GM04504 (cell line): ENCODE results near the gene SPRED3.
"Not testable (repeated sequence)": the region's sequence is repeated elsewhere in the genome, so short reads cannot be mapped to it uniquely, and the experiment has no call there.

Experiments
- DNase-seq: peaks from one replicate; pipeline ENCODE4 v3.0.0-alpha.2; 2012; ENCODE audit warnings: low read depth

Gene SPRED3

GRCh38 chr19:38420935-38421334, 32.4 kb downstream of the SPRED3 start:
- DNase-seq, result no peak

GRCh38 chr19:38421856-38422255, 33.4 kb downstream of the SPRED3 start:
- no peak for DNase-seq

DNA sequence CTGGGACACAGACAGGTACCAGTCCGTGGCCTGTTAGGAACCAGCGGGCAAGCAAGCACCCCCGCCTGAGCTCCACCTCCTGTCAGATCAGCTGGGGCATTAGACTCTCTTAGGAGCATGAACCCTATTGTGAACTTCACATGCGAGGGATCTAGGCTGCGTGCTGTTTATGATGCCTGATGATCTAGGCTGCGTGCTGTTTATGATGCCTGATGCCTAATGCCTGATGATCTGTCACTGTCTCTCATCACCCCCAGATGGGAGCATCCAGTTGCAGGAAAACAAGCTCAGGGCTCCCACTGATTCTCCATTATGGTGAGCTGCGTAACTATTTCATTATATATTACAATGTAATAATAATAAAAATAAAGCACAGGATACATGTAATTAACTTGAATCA, 33.9 kb downstream of the SPRED3 start:
- DNase-seq, result no peak

DNA sequence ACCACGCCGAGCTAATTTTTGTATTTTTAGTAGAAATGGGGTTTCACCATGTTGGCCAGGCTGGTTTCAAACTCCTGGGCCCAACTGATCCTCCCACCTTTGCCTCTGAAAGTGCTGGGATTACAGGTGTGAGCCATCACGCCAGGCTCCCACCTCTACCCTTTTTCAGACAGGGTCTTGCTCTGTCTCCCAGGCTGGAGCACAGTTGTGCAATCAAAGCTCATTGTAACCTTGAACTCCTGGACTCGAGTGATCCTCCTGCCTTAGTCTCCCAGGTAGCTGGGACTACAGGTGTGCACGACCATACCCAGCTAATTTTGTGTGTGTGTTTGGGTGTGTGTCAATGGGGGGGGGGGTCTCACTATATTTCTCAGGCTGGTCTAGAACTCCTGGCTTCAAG, 35.8 kb downstream of the SPRED3 start:
- no peak for DNase-seq

DNA sequence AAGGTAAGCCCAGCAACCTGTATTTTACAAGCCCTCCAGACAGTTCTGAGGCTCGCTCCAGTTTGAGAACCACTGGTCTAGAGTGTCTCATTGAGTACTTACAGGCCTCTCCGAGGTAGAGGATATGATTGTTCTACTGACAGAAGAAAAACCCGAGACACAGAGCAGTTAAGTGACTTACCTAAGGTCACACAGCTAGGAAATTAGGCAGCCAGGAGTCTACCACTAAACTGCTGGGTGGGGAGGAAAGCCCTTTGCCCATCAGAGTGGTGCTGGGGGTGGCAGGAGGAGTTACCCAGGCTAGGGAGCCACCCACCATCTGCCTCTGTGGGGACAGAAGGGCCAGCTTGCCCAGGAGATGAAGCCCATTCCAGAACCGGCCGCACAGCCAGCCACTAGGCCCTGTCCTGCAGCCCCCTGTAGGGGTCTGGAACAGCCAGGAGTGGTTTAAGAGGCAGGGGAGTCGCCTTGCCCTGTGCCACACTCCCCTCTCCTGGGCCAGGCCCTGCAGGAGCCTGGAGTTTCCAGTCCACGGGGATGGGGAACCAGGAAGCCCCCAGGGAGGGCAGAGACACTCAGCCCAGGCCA, 36.8 kb downstream of the SPRED3 start:
- DNase-seq, result no peak

DNA sequence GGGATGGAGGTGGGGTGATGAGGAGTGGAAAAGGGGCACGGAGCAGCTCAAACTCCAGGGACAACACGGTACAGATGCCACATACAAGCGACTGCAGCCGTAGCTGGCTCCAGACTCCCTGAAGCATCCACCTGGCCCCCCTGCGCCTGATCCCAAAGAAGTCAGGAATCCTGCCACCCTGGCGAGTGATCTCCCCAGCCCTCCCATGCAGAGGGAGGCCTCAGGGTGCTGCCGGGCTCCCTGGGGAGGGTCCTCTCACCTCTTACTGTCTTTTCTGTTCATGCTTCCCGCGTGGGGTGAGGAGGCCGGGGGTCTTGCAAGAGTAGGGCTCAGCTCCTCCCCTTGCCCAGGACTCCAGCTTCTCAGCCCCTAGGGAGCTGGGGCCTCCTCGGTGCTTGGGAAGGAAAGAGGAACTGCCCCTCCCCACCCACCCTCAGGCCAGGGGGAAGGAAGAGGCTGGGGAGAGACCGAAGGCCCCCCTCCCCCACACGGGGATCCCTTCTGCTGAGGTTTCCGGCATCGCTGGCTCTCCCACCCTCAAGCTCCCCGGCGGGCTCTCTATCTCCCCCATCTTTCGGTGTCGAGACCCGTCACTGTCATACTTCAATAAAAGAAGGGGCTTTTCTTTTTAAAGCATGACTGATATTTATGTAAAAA, 37.4 kb downstream of the SPRED3 start, which contains the start of gene RASGRP4:
Gene RASGRP4 (minus strand): TSS at position 410 of the 657 bp plus-strand sequence. CDS start 128 bp downstream, at position 282.
- DNase-seq, result no peak

DNA sequence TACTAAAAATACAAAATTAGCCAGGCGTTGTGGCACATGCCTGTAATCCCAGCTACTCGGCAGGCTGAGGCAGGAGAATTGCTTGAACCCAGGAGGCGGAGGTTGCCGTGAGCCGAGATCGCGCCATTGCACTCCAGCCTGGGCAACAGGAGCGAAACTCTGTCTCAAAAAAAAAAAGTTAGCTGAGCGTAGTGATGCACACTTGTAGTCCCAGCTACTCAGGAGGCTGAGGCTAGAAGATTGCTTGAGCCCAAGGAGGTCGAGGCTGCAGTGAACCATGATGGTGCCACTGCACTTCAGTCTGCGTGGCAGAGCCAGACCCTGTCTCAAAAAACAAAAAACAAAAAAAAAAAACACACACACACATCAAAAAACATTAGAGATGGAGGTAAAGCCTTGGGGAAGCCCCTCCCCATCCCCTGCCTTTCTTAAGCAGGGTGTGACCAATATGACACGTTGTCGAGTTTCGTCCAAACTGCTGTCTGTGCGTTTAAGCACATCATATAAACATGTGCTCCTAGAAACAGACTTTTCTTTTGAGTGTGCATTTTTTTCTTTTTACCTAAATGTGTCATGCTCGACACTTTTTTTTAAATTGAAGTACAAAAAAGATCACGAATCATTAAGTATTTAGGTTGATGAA, 38.7 kb downstream of the SPRED3 start:
- DNase-seq, result not testable (repeated sequence)

GRCh38 chr19:38429055-38429810, 40.7 kb downstream of the SPRED3 start:
- no peak for DNase-seq

DNA sequence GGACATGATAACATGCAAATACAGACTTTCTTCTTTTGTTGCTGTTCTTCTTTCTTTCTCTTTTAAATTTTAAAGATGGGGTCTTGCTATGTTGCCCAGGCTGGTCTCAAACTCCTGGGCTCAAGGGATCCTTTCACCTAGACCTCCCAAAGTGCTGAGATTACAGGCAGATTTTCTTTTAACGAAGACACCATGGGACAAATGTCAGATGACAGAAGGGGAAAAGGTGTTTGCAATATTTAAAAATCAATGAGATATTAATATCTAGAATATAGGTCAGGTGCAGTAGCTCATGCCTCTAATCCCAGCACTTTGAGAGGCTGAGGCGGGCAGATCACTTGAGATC, 41.3 kb downstream of the SPRED3 start:
- no peak for DNase-seq

DNA sequence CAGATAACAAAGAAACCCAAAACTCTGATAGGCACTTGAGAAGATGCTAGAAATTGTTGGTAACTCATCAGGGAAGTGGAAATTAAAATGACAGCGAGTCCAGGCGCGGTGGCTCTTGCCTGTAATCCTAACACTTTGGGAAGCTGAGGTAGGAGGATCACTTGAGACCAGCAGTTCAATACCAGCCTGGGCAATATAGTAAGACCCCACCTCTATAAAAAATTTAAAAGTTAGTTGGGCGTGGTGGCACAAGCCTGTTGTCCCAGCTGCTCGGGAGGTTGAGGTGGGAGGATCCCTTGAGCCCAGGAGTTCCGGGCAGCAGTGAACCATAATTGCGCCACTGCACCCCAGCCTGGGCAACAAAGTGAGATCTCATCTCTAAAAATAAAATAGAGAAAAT, 42.4 kb downstream of the SPRED3 start:
- DNase-seq, result no peak

- DNase-seq, result no peak
These were observed 44.8 kb downstream of the SPRED3 start, which contains the start of gene RYR1 for GRCh38 chr19:38433268-38433733. Gene RYR1, plus strand, starts transcription at chr19:38433691. Its CDS starts 139 bp downstream, at chr19:38433830.

- no peak for DNase-seq
These were observed 46.1 kb downstream of the SPRED3 start for GRCh38 chr19:38434549-38435051.

GRCh38 chr19:38437295-38437694, 48.8 kb downstream of the SPRED3 start:
- DNase-seq, result no peak

DNA sequence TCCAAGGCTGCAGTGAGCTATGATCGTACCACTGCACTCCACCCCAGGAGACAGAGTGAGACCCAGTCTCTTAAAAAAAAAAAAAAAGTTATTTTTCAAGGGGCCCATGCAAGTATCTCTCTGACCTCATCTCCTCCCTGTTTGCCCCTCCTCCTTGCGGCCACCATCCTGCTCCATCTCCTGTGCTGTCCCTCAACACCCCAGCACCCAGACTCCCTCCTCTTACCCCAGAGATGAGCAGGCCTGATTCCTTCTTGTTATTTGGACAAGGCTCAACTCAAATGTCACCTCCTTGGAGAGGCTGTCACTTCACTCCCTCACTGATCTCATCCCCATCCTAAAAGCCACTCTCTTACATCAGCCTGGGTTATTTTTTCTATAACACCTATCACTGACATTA, 49.4 kb downstream of the SPRED3 start:
- DNase-seq, result no peak

- no peak for DNase-seq
These were observed 52.1 kb downstream of the SPRED3 start for GRCh38 chr19:38440592-38440991.

DNA sequence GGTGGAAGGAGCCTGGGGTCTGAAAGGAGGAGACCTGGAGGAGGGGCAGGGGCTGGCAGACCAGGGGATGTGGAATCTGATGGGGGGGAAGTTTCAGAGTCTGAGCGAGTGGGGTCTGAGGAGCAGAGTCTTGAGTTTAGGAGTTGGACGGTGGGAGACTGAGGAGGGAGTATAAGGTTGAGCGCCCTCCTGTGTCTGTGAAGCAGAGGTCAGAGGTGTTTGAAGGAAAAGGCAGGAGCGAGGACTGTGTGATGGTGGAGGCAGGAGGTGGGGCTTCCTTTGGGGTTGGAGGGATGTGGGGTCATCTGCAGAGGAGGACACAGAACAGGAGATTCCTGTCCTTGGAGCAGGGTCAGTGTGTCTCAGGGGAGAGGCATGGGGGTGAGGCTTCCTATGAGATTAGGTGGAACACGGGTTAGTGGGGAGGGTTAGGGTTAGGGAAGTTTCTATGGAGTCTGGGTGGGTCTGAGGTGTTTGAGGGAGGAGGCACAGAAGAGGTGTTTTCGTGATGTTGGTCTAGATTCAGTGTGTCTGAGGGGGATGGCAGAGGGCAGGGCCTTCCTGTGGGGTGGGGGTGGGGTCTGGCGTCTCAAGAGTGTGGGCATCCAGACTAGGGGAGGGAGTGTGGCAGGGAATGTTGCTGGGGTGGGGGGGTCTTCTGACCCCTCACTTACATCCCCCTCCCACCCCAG, 53.3 kb downstream of the SPRED3 start:
- no peak for DNase-seq

DNA sequence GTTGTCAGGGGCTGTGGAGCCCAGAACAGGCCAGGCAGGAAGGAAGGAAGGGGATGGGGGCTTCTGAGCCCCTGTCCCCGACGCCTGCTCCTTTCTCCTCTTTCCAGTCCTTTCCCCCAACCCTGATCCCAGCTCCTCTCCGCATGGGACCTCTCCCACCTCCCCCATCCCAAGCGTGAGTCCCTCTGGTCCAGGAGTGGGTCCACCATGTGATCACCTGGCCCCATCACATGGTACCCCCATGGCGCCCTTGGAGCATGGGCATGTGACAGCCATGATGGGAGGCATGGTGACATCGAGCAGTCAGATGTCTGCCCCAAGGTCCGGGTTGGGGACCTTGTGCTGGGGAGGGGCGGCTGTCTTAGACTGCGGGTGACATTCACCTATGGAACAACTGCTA, 54.2 kb downstream of the SPRED3 start:
- no peak for DNase-seq

- no peak for DNase-seq
These were observed 55.0 kb downstream of the SPRED3 start for GRCh38 chr19:38443458-38443999.

DNA sequence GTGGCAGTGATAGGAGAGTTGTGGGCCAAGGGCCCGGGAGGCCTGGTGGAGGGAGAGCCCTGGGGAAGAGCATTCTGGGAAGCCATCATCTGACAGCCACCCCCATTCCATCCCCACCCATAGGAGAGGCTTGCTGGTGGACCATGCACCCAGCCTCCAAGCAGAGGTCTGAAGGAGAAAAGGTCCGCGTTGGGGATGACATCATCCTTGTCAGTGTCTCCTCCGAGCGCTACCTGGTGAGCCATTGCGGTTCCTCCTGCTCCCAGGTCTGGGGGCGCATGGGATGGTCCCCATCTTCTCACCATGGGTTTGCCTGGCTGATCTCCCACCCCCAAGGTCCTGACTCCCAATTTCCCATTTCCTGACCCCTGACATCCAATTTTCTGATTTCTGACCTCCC, 55.5 kb downstream of the SPRED3 start:
- no peak for DNase-seq

DNA sequence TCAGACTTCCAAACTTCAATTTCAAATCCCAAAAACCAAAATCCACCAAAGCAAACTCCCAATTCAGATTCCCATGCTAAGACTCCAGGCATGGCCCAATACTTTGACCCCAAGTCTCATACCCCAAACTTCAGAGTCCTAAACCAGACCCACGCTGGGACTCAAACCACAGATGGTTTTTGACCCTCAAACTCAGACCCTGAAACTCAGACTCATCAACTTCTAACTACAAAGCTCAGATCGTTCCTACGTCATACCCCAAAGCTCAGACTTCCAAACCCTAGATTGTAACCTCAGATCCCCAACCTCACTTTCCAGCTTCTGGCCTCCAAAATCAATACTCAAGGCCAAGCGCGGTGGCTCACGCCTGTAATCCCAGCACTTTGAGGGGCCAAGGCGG, 56.9 kb downstream of the SPRED3 start:
- no peak for DNase-seq

DNA sequence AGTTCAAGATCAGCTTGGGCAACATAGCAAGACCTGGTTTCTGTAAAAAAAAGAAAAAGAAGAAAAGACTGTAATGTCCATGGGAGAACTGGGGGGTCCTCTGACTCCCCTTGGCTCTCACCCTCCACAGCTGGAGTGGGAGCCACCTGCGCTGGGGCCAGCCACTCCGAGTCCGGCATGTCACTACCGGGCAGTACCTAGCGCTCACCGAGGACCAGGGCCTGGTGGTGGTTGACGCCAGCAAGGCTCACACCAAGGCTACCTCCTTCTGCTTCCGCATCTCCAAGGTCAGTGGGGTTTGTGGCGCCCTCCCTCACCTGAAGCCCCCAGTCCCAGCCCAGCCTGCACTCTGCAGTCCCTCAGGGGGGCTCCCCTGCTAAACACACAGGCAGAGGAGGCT, 59.7 kb downstream of the SPRED3 start:
- no peak for DNase-seq
